ENCODE data around the gene DNAL4.
A peak's percentile ranks its signal among the peaks of the same experiment; 100 is the strongest.

DNAL4 gene, protein sequence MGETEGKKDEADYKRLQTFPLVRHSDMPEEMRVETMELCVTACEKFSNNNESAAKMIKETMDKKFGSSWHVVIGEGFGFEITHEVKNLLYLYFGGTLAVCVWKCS

DNA sequence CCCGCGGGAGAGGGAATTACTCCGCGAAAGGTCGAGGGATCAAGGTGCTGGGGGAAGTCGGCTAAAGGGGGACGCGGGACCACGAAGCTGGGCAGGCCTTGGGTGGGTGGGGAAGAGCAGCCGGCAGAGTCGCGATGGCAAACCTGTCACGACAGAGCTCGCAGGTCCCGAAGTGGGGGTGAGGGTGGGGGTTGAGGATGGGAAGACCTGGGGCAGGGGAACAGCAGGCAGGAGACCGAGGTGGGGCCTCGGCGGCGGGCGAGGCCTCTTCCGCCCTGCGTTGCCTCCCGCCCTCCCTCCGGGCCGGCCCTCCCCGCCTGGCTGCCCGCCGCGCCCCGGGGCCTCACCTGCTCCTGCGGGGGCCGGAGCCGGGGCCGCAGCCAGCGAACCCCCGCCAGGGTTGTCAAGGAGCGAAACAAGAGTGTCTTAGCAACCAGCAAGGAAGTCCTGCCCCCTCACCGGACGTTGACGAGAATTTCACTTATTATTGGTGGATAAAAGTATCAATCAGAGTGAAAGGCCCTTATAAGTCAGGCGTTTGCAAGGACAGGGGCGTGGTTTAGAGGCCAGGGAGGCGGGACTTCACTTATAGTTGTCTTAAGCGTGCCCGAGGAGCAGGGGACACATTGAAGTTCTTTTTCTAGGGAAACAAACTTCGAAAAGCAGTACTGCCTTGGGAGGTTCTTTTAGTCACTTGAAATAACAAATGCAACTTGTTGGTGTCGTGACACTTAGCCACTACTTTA is at the start of gene DNAL4:
Gene DNAL4 (minus strand): TSS at position 423 of the 746 bp plus-strand sequence. CDS start 11,412 bp downstream, outside the sequence.
- DNase-seq (ENCODE audit: low spot score) = peak; percentile 95

- peak; percentile 45 for DNase-seq (ENCODE audit: low spot score)
Observed at GRCh38 chr22:38843201-38843656, 49.3 kb upstream of the DNAL4 start.

DNA sequence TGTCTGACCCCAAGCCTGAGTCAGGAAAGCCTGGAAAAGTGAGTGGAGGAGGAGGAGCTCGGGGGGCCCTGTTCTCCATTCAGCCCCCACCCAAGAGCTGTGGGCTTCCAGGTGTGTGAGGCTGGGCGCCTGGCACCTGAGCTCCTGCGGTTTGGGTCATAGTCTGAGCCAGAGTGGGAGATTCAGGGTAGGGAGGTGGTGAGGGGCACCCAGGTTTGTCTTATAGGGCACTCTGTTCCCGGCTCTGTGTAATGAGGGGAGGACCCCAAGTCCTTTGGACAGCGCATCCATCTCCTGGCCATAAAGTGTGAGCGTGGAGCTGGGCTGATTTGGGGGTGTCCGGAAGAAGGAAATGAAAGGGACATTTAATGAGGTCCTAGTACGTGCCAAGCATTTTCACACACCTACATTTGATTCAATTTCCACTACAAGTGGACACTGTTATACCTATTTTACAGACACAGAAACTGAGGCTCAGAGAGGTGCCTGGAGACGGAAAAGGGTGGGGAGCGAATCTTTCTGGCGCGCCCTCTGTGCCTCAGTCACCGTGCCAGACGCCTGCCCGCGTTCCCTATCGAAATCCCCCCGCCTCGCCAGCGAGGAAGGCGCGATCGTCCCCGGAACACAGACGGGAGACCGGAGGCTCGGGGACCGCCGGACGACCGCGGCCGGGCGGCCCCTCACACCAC is 48.7 kb upstream of the DNAL4 start:
- no peak for DNase-seq (ENCODE audit: low spot score)

GRCh38 chr22:38841635-38842034 is 47.7 kb upstream of the DNAL4 start:
- no peak for DNase-seq (ENCODE audit: low spot score)

- DNase-seq (ENCODE audit: low spot score) = no peak
Observed at GRCh38 chr22:38841211-38841610, 47.3 kb upstream of the DNAL4 start.

- no peak for DNase-seq (ENCODE audit: low spot score)
Observed at GRCh38 chr22:38840129-38840528, 46.2 kb upstream of the DNAL4 start.

DNA sequence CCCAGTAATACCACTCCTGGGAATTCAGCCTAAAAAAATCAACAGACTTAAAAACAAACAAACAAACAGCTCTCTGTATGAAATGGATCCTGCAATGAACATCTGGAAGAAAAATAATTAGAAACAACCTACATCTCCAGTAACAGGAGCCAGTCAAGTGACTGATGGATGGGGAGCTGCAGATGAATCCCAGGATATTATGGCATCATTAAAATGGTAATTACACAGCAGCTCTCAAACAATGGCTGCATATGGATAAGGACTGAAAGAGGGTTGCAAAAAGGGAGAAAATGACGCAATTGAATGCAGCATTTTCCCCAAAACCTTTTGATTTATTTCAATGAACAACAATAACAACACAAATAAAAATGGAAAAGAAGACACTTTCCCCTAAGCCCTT is 45.7 kb upstream of the DNAL4 start:
- no peak for DNase-seq (ENCODE audit: low spot score)

DNA sequence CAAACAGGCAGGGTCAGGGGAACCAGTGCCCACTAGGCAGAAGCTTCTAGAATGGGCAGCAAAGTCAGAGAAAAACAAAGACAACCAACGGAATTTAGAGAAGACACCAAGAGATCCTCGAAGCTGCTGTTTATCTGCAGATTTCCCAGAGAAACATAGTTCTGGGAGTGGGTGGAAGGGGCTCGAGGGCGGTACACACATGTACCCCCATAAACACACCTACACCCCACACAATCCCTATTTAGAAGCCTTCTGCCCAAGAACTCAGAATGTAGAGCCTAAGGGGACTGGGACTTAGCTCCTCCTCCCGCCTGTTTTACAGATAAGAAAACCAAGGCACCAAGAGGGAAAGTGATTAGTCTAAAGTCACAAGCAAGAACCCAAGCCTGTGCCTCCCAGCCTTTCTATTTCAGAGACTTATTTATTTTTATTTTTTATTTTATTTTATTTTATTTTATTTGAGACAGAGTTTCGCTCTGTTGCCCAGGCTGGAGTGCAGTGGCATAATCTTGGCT is 43.5 kb upstream of the DNAL4 start:
- DNase-seq (ENCODE audit: low spot score) = no peak

DNA sequence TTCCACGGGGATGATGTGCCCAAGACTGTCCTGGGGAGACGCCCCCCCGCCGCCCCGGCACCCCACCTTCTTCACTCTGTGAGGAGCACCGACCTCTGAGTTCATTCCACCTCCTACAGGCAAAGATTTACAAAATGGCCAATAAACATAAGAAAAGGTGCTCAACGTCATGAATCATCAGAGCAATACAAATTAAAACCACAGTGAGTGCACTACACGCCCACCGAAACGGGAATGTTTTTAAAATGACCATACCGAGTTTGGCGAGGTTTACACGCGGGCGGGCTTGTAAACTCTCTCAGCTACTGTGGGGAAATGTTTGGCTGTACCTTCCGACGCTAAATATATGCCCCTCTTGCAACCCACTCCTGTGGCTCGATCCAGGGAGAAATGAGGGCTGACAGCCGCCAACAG is 42.0 kb upstream of the DNAL4 start:
- peak; percentile 54 for DNase-seq (ENCODE audit: low spot score)

- no peak for DNase-seq (ENCODE audit: low spot score)
Observed at GRCh38 chr22:38834991-38835390, 41.0 kb upstream of the DNAL4 start.

- DNase-seq (ENCODE audit: low spot score) = no peak
Observed at GRCh38 chr22:38834215-38834953, 40.4 kb upstream of the DNAL4 start.

- DNase-seq (ENCODE audit: low spot score) = no peak
Observed at GRCh38 chr22:38833061-38833460, 39.1 kb upstream of the DNAL4 start.

GRCh38 chr22:38832005-38832978 is 38.3 kb upstream of the DNAL4 start:
- DNase-seq (ENCODE audit: low spot score) = no peak

- DNase-seq (ENCODE audit: low spot score) = no peak
Observed at GRCh38 chr22:38831166-38831945, 37.4 kb upstream of the DNAL4 start.

- DNase-seq (ENCODE audit: low spot score) = no peak
Observed at GRCh38 chr22:38830845-38831108, 36.8 kb upstream of the DNAL4 start.

DNA sequence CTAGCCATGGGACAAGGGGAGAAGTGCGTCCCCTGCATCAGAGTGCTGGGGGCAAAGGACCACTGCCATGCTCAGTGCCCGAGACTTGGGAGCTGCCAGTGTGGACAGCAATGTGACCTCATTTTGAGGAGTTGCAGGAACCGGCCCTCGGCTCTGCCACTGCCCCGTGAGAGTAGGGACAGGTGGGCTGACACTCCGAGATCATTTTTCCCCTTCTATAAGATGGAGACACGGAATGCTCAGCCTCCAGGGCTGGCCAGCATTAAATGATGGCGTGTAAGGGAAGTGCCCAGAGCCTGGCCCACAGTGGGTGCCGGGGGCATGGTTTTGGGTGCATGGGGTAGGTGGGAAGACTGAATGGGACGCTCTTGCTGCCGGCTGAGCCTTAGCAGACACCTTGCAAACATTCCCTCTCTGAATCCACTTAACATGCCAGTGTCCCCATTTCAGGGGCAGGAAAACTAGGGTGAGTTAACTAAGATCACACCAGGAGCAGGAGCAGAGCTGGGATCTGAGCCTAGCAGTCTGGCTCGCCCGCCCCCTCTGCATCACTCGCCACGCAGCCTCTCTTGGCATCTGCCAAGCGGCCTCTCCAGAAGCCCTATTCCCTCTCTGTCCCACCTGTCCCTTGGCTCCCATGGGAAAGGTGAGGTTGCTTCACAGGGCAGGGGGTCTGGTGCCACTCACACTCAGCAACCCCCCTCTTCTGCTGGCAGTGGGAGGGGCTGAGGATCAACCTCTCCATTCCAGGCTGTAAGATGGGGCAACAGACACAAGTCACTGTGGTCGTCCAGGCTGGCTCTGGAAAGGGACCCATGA is 36.3 kb upstream of the DNAL4 start:
- no peak for DNase-seq (ENCODE audit: low spot score)

GRCh38 chr22:38829485-38829884 is 35.5 kb upstream of the DNAL4 start:
- no peak for DNase-seq (ENCODE audit: low spot score)

- no peak for DNase-seq (ENCODE audit: low spot score)
Observed at GRCh38 chr22:38828616-38829205, 34.8 kb upstream of the DNAL4 start.

DNA sequence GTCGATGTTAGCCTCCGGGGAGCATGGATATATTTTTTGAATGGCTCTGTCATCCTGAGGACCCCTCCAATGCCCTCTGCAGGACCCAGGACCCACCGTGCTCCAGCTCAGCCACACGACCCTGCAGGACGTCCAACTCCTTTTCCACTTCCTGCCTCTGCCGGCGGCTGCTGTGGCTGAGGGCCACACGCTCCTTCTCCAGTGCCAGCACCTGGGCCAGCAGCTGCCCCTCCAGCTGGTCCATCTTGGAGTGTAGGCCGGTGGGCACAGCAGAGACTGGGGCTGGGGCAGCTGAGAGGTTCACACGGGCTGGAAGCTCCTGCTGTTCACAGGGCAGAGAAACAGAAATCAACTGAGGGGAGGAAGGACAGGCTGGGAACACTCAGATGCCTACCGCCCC is 34.2 kb upstream of the DNAL4 start:
- no peak for DNase-seq (ENCODE audit: low spot score)
